ENCODE data around the gene WIPF3.

The WIPF3 gene

GRCh38 chr7:29962035-29962434 is 155.7 kb downstream of the WIPF3 start:
- H3K4me3 ChIP-seq (replicated peaks; ENCODE audit: low read depth, low read length) = no peak overlapping the region
- no peak for TF ChIP-seq CTCF (IDR thresholded peaks at IDR 0.05; ENCODE audit: low read length, missing control alignments)
- DNase-seq (ENCODE audit: low read depth) = no peak

DNA sequence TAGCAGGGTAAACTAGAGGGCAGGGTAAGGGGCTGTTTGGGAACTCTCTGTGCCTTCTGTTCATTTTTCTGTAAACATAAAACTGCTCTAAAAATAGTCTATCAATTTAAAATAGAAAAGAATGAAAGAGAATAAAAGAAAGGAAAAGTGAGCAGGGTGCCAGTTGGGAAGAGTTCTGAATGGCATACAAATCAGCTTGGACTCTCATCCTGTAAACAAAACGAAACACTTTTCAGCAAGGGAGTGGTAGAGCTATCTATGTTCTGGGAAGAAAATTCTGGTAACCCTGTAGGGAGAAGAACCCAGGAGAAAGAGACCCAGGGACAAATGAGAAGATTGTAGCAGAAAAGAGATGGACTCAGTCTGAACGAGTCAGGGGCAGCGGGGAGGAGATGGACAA is 158.7 kb downstream of the WIPF3 start:
- no peak for DNase-seq (ENCODE audit: low read depth)
- no peak for TF ChIP-seq CTCF (IDR thresholded peaks at IDR 0.05; ENCODE audit: low read length, missing control alignments)
- H3K4me3 ChIP-seq (replicated peaks; ENCODE audit: low read depth, low read length) = no peak overlapping the region
